SK-N-SH (cell line): ENCODE data around the gene ANAPC5. TPM values are rescaled to one million over a fixed set of nuclear protein-coding genes. Genes with fewer than 3 reads are reported as not detected.

Source experiments
- CTCF ChIA-PET: fragments of 300-600, 350-600 bp; formaldehyde crosslinking; extraction: SDS; loops from one replicate; lab custom pipeline; 2021; lab: Yijun Ruan, JAX
- POLR2A ChIA-PET: fragments of 350-600 bp; sonication (Branson Sonifier 250); formaldehyde crosslinking; extraction: SDS; loops from one replicate; lab custom pipeline; 2020; ENCODE audit warnings: antibody characterized with exemption, inconsistent platforms; lab: Yijun Ruan, JAX
- DNase-seq: peaks from one replicate; pipeline ENCODE4 v3.0.0; 2012
- H2AFZ ChIP-seq: fragments of 200-600 bp; sonication (generic); 2 replicates; pipeline ENCODE4 v1.8.1; 2016; ENCODE audit warnings: antibody characterized with exemption, mild to moderate bottlenecking, low read depth
- H3F3A ChIP-seq: fragments of 200-600 bp; sonication (generic); replicated peaks from 2 replicates; pipeline ENCODE3; 2016; ENCODE audit warnings: antibody characterized with exemption, mild to moderate bottlenecking; ENCODE audit not compliant: insufficient read depth
- H3K27ac ChIP-seq, 2 experiments: fragments of 200-500 bp in 1 of 2; fragments of 200-600 bp in 1 of 2; sonication (Bioruptor generic) in 1 of 2; sonication (generic), shearing (Covaris generic) in 1 of 2; 2 replicates each; pipeline versions ENCODE4 v1.5.1 to v1.6.1; 2014 to 2016; ENCODE audit warnings: low read depth in 2 of 2, inconsistent platforms in 1 of 2, low read length in 1 of 2, mild to moderate bottlenecking in 1 of 2, mixed read lengths in 1 of 2
- H3K27me3 ChIP-seq: fragments of 200-600 bp; sonication (generic), shearing (Covaris generic); 2 replicates; pipeline ENCODE4 v1.6.1; 2016; ENCODE audit warnings: mixed run types; ENCODE audit not compliant: insufficient read depth
- H3K36me3 ChIP-seq, 2 experiments: fragments of 200-500 bp in 1 of 2; fragments of 200-600 bp in 1 of 2; sonication (Bioruptor generic) in 1 of 2; sonication (generic) in 1 of 2; replicated peaks in 1 of 2; 2 replicates each; pipeline versions ENCODE3 to v1.5.1; 2014 to 2016; ENCODE audit warnings: low read length in 1 of 2, mild to moderate bottlenecking in 1 of 2; ENCODE audit not compliant: insufficient read depth in 2 of 2, control insufficient read depth in 1 of 2
- H3K4me1 ChIP-seq, 2 experiments: fragments of 200-500 bp in 1 of 2; fragments of 200-600 bp in 1 of 2; sonication (Bioruptor generic) in 1 of 2; sonication (generic), shearing (Covaris generic) in 1 of 2; 2 replicates each; pipeline versions ENCODE4 v1.5.1 to v1.6.1; 2014 to 2016; ENCODE audit warnings: low read depth in 1 of 2, low read length in 1 of 2, mixed run types in 1 of 2; ENCODE audit not compliant: insufficient read depth in 2 of 2, control insufficient read depth in 1 of 2
- H3K4me2 ChIP-seq: fragments of 200-600 bp; sonication (generic), shearing (Covaris generic); 2 replicates; pipeline ENCODE4 v1.6.1; 2017; ENCODE audit warnings: mixed run types
- H3K4me3 ChIP-seq, 2 experiments: fragments of 200-500 bp in 1 of 2; fragments of 200-600 bp in 1 of 2; sonication (Bioruptor generic) in 1 of 2; sonication (generic), shearing (Covaris generic) in 1 of 2; 2 replicates each; pipeline versions ENCODE4 v1.5.1 to v1.8.1; 2014 to 2016; ENCODE audit warnings: low read depth in 2 of 2, inconsistent platforms in 1 of 2, low read length in 1 of 2, mild to moderate bottlenecking in 1 of 2, mixed read lengths in 1 of 2, moderate library complexity in 1 of 2
- H3K79me2 ChIP-seq: fragments of 200-600 bp; sonication (generic); 2 replicates; pipeline ENCODE4 v1.8.1; 2017; ENCODE audit warnings: mild to moderate bottlenecking; ENCODE audit not compliant: insufficient read depth
- H3K9ac ChIP-seq: fragments of 200-600 bp; sonication (generic); 2 replicates; pipeline ENCODE4 v1.6.1; 2017; ENCODE audit warnings: mixed run types
- H3K9me2 ChIP-seq: fragments of 200-600 bp; sonication (generic); 2 replicates; pipeline ENCODE4 v1.6.1; 2017; ENCODE audit warnings: mixed run types
- H3K9me3 ChIP-seq: fragments of 200-600 bp; sonication (generic); 2 replicates; pipeline ENCODE4 v1.6.1; 2017; ENCODE audit warnings: mixed run types, mild to moderate bottlenecking, moderate library complexity
- H4K20me1 ChIP-seq: fragments of 200-600 bp; sonication (generic); 2 replicates; pipeline ENCODE4 v1.6.1; 2017; ENCODE audit warnings: mild to moderate bottlenecking, mixed run types; ENCODE audit not compliant: insufficient read depth
- CHD2 ChIP-seq: fragments of 150-350 bp; IDR thresholded peaks from 2 replicates; pipeline ENCODE4 v1.6.1; 2018; ENCODE audit warnings: low read length; ENCODE audit not compliant: partially characterized antibody
- ELF1 ChIP-seq: IDR thresholded peaks from 2 replicates; pipeline ENCODE4 v1.4.0; 2012
- EZH2phosphoT487 ChIP-seq: fragments of 200-600 bp; sonication (generic); IDR thresholded peaks from 2 replicates; pipeline ENCODE4 v1.6.1; 2017; ENCODE audit warnings: low read depth, mixed run types, mild to moderate bottlenecking, antibody characterized with exemption, moderate library complexity, borderline replicate concordance
- FOXJ3 ChIP-seq: sonication (generic); formaldehyde crosslinking; IDR thresholded peaks from 2 replicates; pipeline ENCODE4 v1.5.1; 2020; ENCODE audit warnings: mild to moderate bottlenecking, missing genetic modification reagents
- GABPA ChIP-seq: IDR thresholded peaks from 2 replicates; pipeline ENCODE4 v1.4.0; 2012; ENCODE audit warnings: low read depth, mild to moderate bottlenecking
- NFIC ChIP-seq: IDR thresholded peaks from 2 replicates; pipeline ENCODE4 v1.4.0; 2012; ENCODE audit warnings: borderline replicate concordance
- RFX5 ChIP-seq: IDR thresholded peaks from 2 replicates; pipeline ENCODE4 v1.6.1; 2012; ENCODE audit warnings: mild to moderate bottlenecking, improper control_type of control experiment, low read length
- SIN3A ChIP-seq: IDR thresholded peaks from 2 replicates; pipeline ENCODE4 v1.6.1; 2012; ENCODE audit warnings: low read depth, mild to moderate bottlenecking, low read length, moderate library complexity, borderline replicate concordance
- TAF1 ChIP-seq: IDR thresholded peaks from 2 replicates; pipeline ENCODE4 v1.6.1; 2012; ENCODE audit warnings: low read depth, mild to moderate bottlenecking, low read length, moderate library complexity, borderline replicate concordance
- TCF12 ChIP-seq: IDR thresholded peaks from 2 replicates; pipeline ENCODE4 v1.4.0; 2012
- YY1 ChIP-seq: IDR thresholded peaks from 2 replicates; pipeline ENCODE4 v1.4.0; 2012; ENCODE audit warnings: low read depth, mild to moderate bottlenecking
- WGBS: methylation state at CpG from one replicate; pipeline ENCODE4 v1.1.6; 2017; ENCODE audit warnings: low lambda C conversion rate; 5-methylcytosine and 5-hydroxymethylcytosine counted together
- polyA plus RNA-seq, 3 experiments: library from polyadenylated mRNA; depleted of rRNA; stranded (reverse); fragments of >200 nt; gene quantifications; 2 replicates each; pipeline ENCODE4 v1.2.3, GENCODE V29; 2012
- TF ChIP-seq, protein P1 (sequence below): fragments of 150-350 bp; IDR thresholded peaks from 2 replicates; pipeline ENCODE4 v1.6.1; 2017; ENCODE audit warnings: antibody characterized with exemption, low read length, low read depth, borderline replicate concordance
- TF ChIP-seq, protein P2 (sequence below): fragments of 200-600 bp; sonication (generic); IDR thresholded peaks from 2 replicates; pipeline ENCODE4 v1.6.1; 2017; ENCODE audit warnings: antibody characterized with exemption, mild to moderate bottlenecking, moderate library complexity
- TF ChIP-seq, protein P3 (sequence below): IDR thresholded peaks from 2 replicates; pipeline ENCODE4 v1.6.1; 2012; ENCODE audit warnings: mild to moderate bottlenecking, low read depth, low read length, moderate library complexity

Gene ANAPC5
- polyA plus RNA-seq, 1 of the 3 experiments (the other 2 are of a cell fraction), result 110 TPM

DNA sequence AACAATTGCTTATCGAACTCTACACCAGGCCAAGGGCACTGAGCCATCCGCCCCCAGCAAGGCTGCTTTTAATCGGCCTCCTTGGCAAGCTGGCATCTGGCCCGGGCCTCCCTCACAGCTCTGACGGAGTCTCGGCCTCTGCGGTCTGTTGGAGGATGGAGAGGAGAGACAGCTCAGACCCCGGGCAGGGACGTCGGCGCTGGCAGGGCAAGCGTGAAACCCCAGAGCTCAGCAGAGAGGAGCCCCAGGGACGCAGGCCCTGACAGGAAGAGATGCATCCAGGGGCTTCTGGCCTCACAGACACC, 73.2 kb downstream of the ANAPC5 start:
- H3K79me2 ChIP-seq, result peaks cover 17% of the 10 kb centered on the region; the same call in 1 of the 2 replicates
- peak overlapping the region; percentile 47; the same call in 1 of the 2 replicates for H3K4me2 ChIP-seq
- peak; percentile 62 for DNase-seq
- ChIA-PET POLR2A (interaction anchor here (1.2 kb wide), 1 partner anchor 15 kb away, joined by 3 read pairs; no protein-coding TSS in a partner anchor), CTCF (no interaction called here)
- H3K4me1 ChIP-seq, result peaks cover 4 to 17% of the 10 kb centered on the region in 2 experiments; a peak in 2 of 4 replicates
- no peaks in the 10 kb centered on the region for H3K9me2 ChIP-seq
- H3K9ac ChIP-seq, result peak overlapping the region; percentile 39
- peak overlapping the region; percentile 56 to 64; a peak in 3 of 4 replicates for H3K27ac ChIP-seq
- H3K9me3 ChIP-seq, result no peaks in the 10 kb centered on the region
- 57% methylated on average over 9 of the region's 13 CpGs for WGBS
- no peak overlapping the region for H3K4me3 ChIP-seq
- peaks cover 0 to 3% of the 10 kb centered on the region in 2 experiments for H3K36me3 ChIP-seq
- TF ChIP-seq FOXJ3 (CRISPR knock-in tag) (no peak), NFIC (peak; percentile 57; the same call in 1 of the 2 replicates)
- H3F3A ChIP-seq, result peaks cover 4% of the 10 kb centered on the region
- no peaks in the 10 kb centered on the region for H3K27me3 ChIP-seq
- H2AFZ ChIP-seq, result no peak overlapping the region
- H4K20me1 ChIP-seq, result peaks cover 4% of the 10 kb centered on the region; the same call in 1 of the 2 replicates

DNA sequence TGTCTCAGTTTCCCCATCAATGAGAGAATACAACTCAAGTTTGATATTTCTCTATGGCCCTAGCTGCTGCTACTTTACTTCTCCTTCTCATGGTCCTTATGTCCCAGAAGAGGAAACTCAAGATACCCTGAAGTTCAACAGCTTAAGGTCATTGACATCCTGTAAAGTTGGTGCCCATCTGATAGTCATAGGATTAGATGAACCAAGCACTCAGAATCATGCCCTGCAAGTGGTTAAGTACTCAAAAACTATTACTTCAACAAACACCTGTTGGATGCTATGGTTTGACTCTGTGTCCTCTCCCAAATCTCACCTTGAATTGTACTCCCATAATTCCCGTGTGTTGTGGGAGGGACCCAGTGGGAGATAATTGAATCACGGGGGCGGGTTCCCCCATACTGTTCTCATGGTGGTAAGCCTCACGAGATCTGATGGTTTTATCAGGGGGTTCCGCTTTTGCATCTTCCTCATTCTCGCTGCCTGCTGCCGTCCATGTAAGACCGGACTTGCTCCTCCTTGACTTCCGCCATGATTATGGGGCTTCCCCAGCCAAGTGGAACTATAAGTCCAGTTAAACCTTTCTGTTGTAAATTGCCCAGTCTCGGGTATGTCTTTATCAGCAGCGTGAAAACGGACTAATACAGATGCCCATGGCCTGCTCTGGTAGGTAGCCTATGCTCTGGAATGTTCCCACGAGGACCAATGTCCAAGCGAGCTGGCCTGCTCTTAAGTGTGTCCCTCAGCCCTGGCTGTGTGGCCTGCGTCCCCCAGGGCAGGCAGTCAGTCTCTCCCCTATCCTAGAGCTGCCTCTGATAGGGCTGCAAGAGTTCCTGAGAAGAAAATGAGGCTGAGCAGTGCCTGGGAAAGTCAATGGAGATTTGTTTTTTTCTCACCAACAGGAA, 73.8 kb downstream of the ANAPC5 start:
- WGBS, result 97% methylated on average over 14 of the region's 15 CpGs
- Histone ChIP-seq H3K4me2 (peak overlapping the region; percentile 47; the same call in 1 of the 2 replicates), H3F3A (peaks cover 4% of the 10 kb centered on the region), H3K9ac (no peak overlapping the region), H3K27ac (peak overlapping the region; percentile 56 to 64; a peak in 2 of 4 replicates), H3K36me3 (peaks cover 0 to 3% of the 10 kb centered on the region in 2 experiments), H3K9me2 (no peaks in the 10 kb centered on the region)
- CTCF ChIA-PET, result no interaction called here
- TF ChIP-seq TCF12 (no peak), NFIC (no peak), GABPA (no peak), SIN3A (no peak), CHD2 (no peak), ELF1 (no peak), YY1 (no peak), RFX5 (no peak), TAF1 (no peak), EZH2phosphoT487 (no peak)
- TF ChIP-seq, protein P1, sequence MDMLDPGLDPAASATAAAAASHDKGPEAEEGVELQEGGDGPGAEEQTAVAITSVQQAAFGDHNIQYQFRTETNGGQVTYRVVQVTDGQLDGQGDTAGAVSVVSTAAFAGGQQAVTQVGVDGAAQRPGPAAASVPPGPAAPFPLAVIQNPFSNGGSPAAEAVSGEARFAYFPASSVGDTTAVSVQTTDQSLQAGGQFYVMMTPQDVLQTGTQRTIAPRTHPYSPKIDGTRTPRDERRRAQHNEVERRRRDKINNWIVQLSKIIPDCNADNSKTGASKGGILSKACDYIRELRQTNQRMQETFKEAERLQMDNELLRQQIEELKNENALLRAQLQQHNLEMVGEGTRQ, result no peak
- TF ChIP-seq, protein P2, sequence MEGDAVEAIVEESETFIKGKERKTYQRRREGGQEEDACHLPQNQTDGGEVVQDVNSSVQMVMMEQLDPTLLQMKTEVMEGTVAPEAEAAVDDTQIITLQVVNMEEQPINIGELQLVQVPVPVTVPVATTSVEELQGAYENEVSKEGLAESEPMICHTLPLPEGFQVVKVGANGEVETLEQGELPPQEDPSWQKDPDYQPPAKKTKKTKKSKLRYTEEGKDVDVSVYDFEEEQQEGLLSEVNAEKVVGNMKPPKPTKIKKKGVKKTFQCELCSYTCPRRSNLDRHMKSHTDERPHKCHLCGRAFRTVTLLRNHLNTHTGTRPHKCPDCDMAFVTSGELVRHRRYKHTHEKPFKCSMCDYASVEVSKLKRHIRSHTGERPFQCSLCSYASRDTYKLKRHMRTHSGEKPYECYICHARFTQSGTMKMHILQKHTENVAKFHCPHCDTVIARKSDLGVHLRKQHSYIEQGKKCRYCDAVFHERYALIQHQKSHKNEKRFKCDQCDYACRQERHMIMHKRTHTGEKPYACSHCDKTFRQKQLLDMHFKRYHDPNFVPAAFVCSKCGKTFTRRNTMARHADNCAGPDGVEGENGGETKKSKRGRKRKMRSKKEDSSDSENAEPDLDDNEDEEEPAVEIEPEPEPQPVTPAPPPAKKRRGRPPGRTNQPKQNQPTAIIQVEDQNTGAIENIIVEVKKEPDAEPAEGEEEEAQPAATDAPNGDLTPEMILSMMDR, result no peak
- TF ChIP-seq, protein P3, sequence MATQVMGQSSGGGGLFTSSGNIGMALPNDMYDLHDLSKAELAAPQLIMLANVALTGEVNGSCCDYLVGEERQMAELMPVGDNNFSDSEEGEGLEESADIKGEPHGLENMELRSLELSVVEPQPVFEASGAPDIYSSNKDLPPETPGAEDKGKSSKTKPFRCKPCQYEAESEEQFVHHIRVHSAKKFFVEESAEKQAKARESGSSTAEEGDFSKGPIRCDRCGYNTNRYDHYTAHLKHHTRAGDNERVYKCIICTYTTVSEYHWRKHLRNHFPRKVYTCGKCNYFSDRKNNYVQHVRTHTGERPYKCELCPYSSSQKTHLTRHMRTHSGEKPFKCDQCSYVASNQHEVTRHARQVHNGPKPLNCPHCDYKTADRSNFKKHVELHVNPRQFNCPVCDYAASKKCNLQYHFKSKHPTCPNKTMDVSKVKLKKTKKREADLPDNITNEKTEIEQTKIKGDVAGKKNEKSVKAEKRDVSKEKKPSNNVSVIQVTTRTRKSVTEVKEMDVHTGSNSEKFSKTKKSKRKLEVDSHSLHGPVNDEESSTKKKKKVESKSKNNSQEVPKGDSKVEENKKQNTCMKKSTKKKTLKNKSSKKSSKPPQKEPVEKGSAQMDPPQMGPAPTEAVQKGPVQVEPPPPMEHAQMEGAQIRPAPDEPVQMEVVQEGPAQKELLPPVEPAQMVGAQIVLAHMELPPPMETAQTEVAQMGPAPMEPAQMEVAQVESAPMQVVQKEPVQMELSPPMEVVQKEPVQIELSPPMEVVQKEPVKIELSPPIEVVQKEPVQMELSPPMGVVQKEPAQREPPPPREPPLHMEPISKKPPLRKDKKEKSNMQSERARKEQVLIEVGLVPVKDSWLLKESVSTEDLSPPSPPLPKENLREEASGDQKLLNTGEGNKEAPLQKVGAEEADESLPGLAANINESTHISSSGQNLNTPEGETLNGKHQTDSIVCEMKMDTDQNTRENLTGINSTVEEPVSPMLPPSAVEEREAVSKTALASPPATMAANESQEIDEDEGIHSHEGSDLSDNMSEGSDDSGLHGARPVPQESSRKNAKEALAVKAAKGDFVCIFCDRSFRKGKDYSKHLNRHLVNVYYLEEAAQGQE, result no peak
- TF ChIP-seq, all 33 proteins: peak for 0
- H3K27me3 ChIP-seq, result no peaks in the 10 kb centered on the region
- H2AFZ ChIP-seq, result no peak overlapping the region
- POLR2A ChIA-PET, result interaction anchor here (1.2 kb wide), 1 partner anchor 16 kb away, joined by 3 read pairs; no protein-coding TSS in a partner anchor
- H4K20me1 ChIP-seq, result peaks cover 4% of the 10 kb centered on the region; the same call in 1 of the 2 replicates
- H3K4me1 ChIP-seq, result peaks cover 4 to 17% of the 10 kb centered on the region in 2 experiments; a peak in 2 of 4 replicates
- no peak overlapping the region for H3K4me3 ChIP-seq
- no peak for DNase-seq
- H3K79me2 ChIP-seq, result peaks cover 17% of the 10 kb centered on the region; the same call in 1 of the 2 replicates
- no peaks in the 10 kb centered on the region for H3K9me3 ChIP-seq
